ENCODE data around the gene CYBA.

GRCh38 chr16:88694221-88695087, 43.6 kb upstream of the CYBA start:
- TF ChIP-seq CTCF (conservative IDR thresholded peaks at IDR 0.05) (no peak), ZFX (IDR thresholded peaks at IDR 0.05) (no peak)

Measured in C4-2B (cell line).